AG04450 (cell line): ENCODE results near the gene BABAM2. TPM values are rescaled to one million over a fixed set of nuclear protein-coding genes. Genes with fewer than 3 reads are reported as not detected.

ENCODE experiments used
- CTCF ChIA-PET: fragments of 300-600, 350-600 bp; formaldehyde crosslinking; extraction: SDS; loops from one replicate; lab custom pipeline; 2022; ENCODE audit warnings: antibody characterized with exemption, inconsistent platforms; lab: Charles Lee
- POLR2A ChIA-PET: fragments of 350-600 bp; formaldehyde crosslinking; extraction: SDS; loops from one replicate; lab custom pipeline; 2021; ENCODE audit warnings: antibody characterized with exemption, inconsistent platforms; lab: Yijun Ruan, JAX
- DNase-seq: peaks from one replicate; pipeline ENCODE4 v3.0.0-alpha.2; 2011; ENCODE audit warnings: low read depth, low spot score
- H3K27ac ChIP-seq: one replicate; pipeline ENCODE4 v1.5.1; 2012; ENCODE audit warnings: low read depth, low read length, control low read depth
- H3K27me3 ChIP-seq: one replicate; pipeline ENCODE4 v1.6.0; 2012; ENCODE audit warnings: low read length; ENCODE audit not compliant: control insufficient read depth, insufficient read depth
- H3K4me3 ChIP-seq: 2 replicates; pipeline ENCODE4 v1.5.1; 2011; ENCODE audit warnings: mild to moderate bottlenecking, low read depth, low read length, control low read depth
- H3K9me3 ChIP-seq: 2 replicates; pipeline ENCODE4 v1.5.1; 2012; ENCODE audit warnings: low read length; ENCODE audit not compliant: control insufficient read depth, insufficient read depth
- polyA plus RNA-seq: library from polyadenylated mRNA; depleted of rRNA; stranded (reverse); fragments of >200 nt; gene quantifications from 2 replicates; pipeline ENCODE4 v1.2.3, GENCODE V29; 2011
- TF ChIP-seq, protein P1 (sequence below): IDR thresholded peaks from 2 replicates; pipeline ENCODE4 v1.5.1; 2011; ENCODE audit warnings: low read depth, low read length, control low read depth, inconsistent platforms

The BABAM2 gene
- polyA plus RNA-seq, 1 experiment, result 44.5 TPM

DNA sequence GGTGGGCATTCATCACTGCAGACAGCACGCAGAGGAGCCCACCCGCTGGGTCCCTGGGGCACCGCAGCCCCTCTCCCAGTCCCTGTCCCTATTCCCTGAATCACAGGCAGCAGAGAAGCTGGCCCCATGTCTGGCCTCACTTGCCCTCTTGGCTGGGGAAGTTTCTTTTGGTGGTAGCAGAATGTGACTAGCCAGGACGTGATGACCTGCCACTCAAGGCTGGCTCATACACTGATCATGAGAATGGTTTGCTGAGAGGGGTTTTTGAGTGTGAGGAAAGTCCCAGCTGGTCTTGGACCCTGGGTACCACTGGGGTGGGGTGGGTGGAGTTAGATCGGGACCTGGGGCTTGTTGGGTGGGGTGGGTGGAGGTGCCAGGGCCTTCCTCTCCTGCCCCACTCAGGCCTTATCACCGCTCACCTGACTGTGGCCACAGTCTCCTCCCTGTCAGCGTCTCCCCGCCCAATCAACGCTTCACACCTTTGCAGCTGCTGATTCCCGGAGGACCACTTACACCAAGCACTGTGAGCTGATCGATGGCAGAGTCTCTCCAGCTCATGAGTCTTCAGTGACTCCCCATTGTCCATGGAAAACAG is 473.3 kb downstream of the BABAM2 start:
- Histone ChIP-seq H3K9me3 (no peaks in the 10 kb centered on the region; the same call in 1 of the 2 replicates), H3K4me3 (no peak overlapping the region), H3K27me3 (no peaks in the 10 kb centered on the region), H3K27ac (no peak overlapping the region)
- ChIA-PET POLR2A (no interaction called here), CTCF (no interaction called here)
- DNase-seq, result no peak
- TF ChIP-seq, protein P1, sequence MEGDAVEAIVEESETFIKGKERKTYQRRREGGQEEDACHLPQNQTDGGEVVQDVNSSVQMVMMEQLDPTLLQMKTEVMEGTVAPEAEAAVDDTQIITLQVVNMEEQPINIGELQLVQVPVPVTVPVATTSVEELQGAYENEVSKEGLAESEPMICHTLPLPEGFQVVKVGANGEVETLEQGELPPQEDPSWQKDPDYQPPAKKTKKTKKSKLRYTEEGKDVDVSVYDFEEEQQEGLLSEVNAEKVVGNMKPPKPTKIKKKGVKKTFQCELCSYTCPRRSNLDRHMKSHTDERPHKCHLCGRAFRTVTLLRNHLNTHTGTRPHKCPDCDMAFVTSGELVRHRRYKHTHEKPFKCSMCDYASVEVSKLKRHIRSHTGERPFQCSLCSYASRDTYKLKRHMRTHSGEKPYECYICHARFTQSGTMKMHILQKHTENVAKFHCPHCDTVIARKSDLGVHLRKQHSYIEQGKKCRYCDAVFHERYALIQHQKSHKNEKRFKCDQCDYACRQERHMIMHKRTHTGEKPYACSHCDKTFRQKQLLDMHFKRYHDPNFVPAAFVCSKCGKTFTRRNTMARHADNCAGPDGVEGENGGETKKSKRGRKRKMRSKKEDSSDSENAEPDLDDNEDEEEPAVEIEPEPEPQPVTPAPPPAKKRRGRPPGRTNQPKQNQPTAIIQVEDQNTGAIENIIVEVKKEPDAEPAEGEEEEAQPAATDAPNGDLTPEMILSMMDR, result no peak

DNA sequence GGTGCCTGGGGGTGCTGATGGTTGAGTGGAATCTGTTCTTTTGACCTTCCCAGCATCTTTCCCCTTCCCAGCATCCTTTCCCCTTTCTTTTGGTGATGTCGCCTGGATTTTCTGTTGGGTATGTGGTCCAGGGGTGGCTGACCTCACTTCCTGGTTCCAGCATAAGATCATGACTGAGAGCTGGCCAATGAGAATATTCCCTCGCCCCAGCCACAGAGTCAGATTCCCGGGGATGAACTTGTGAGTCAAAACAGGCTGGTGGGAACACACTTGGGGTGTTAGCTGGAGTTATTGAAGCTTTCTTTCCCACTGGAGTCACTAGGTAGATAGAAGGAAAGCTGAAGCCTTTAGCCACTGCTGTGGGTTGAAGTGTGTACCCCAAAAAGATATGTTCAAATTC is 474.1 kb downstream of the BABAM2 start:
- Histone ChIP-seq H3K9me3 (no peaks in the 10 kb centered on the region; the same call in 1 of the 2 replicates), H3K27ac (no peak overlapping the region), H3K4me3 (no peak overlapping the region), H3K27me3 (no peaks in the 10 kb centered on the region)
- ChIA-PET POLR2A (no interaction called here), CTCF (no interaction called here)
- TF ChIP-seq, protein P1, result no peak
- no peak for DNase-seq

DNA sequence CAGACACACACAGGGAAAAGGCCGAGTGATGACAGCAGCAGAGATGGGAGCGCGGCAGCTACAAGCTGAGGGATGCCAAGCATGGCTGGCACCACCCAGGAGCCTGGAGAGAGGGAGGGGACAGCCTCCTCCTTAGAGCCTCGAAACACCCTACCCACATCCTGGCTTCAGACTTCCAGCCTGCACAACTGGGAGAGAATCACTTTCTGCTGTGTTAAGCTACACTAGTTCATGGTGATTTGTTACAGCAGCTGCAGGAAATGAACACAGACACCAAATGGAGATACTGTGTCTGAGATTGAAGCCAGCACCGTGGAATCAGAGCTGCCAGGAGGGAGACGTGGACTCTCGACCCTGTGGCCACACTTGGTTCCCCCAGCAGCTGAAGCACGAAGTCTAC is 474.6 kb downstream of the BABAM2 start:
- TF ChIP-seq, protein P1, result no peak
- ChIA-PET CTCF (no interaction called here), POLR2A (no interaction called here)
- Histone ChIP-seq H3K27me3 (no peaks in the 10 kb centered on the region), H3K27ac (no peak overlapping the region), H3K9me3 (no peaks in the 10 kb centered on the region; the same call in 1 of the 2 replicates), H3K4me3 (no peak overlapping the region)
- no peak for DNase-seq

DNA sequence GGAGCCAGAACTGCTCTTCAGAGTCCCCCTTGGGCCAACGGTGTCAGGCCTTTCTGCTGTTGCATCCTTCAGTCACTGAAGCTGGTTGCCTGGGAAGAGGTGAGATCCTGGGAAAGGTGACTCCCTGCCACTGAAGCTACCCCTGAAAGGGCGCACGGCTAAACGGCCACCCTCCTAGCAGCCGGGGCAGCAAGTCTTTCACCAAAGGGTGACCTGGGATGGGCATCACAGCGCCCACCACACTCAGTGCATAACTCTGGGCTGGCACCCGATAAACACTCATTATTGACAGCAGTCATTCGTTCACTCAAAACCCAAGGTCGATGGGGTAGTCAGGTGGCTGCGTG is 475.6 kb downstream of the BABAM2 start:
- TF ChIP-seq, protein P1, result no peak
- no peak for DNase-seq
- Histone ChIP-seq H3K27me3 (no peaks in the 10 kb centered on the region), H3K27ac (no peak overlapping the region), H3K9me3 (no peaks in the 10 kb centered on the region), H3K4me3 (no peak overlapping the region)
- ChIA-PET POLR2A (no interaction called here), CTCF (no interaction called here)

DNA sequence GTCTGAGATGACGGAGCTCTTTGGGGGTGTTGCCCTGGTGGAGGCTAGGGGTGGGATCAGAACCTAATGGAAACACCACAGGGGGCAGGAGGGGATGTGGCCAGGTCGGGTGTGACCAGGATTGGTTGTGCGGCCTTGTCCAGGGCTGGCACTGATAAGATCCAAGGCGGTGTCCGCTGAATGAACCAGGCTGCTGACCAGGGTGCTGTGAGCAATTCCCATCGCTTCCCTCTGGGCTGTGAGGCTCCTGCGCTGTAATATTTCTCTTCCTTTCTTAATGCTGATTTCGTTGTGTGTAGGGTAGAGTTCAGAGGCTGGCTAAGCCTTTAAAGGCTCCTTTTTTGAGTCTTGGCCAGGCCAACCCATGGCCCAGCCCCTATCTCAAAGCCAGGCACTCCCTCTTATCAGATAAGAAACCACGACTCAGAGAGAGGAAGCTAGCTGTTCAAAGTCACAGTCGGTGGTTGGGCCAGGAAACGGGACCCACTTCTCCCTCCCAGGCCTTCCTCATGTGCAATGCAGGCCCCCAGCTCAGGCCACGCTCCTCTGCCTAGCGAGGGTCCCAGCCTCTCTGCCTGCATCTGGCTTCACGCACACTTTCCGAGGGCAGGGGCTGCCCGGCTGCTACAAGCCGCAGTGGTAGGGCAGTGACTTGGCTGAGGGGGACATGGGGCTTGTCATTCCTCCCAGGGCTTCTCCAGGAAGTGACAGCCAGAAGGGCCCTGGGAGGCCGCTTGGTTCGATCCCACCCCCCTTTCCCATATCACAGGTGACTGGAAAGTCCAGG is 476.2 kb downstream of the BABAM2 start:
- no peak overlapping the region for H3K27ac ChIP-seq
- no peaks in the 10 kb centered on the region for H3K9me3 ChIP-seq
- no peak for DNase-seq
- H3K27me3 ChIP-seq, result no peaks in the 10 kb centered on the region
- ChIA-PET POLR2A (no interaction called here), CTCF (no interaction called here)
- H3K4me3 ChIP-seq, result no peak overlapping the region
- TF ChIP-seq, protein P1, result no peak
